Fibroblast of mammary gland (primary cell): ENCODE measurements around the gene C4orf50.

Experiments
- DNase-seq: peaks from one replicate; pipeline ENCODE4 v3.0.0-alpha.2; 2010; ENCODE audit warnings: low read depth
- H3K4me3 ChIP-seq: 2 replicates; pipeline ENCODE4 v1.5.1; 2011; ENCODE audit warnings: low read depth, mild to moderate bottlenecking, low read length, moderate library complexity; ENCODE audit not compliant: control insufficient read depth
- TF ChIP-seq, protein P1 (sequence below): conservative IDR thresholded peaks from 2 replicates; pipeline ENCODE4 v1.5.1; 2011; ENCODE audit warnings: low read depth, low read length, inconsistent platforms; ENCODE audit not compliant: control insufficient read depth, insufficient read depth

Gene C4orf50

DNA sequence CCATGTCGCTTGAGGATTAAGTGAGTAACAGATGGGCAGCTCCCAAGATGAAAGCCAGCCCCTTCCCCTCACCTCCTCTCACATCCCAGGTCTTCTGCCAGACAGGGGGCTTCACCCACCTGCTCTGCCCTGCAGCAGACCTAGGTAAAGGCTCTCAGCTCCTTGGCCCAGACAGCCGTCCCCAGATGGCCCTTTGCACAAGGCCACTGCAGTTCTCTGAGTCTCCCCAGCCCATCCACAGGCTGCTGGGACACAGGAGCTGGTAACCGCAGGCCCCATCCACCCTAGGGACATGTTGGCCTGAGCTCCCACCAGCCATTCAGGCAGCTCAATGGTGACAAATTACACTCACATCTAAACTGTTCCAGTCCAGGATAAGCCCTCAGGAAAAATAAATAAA lies 15.3 kb downstream of the C4orf50 start:
- no peak for DNase-seq
- TF ChIP-seq, protein P1, sequence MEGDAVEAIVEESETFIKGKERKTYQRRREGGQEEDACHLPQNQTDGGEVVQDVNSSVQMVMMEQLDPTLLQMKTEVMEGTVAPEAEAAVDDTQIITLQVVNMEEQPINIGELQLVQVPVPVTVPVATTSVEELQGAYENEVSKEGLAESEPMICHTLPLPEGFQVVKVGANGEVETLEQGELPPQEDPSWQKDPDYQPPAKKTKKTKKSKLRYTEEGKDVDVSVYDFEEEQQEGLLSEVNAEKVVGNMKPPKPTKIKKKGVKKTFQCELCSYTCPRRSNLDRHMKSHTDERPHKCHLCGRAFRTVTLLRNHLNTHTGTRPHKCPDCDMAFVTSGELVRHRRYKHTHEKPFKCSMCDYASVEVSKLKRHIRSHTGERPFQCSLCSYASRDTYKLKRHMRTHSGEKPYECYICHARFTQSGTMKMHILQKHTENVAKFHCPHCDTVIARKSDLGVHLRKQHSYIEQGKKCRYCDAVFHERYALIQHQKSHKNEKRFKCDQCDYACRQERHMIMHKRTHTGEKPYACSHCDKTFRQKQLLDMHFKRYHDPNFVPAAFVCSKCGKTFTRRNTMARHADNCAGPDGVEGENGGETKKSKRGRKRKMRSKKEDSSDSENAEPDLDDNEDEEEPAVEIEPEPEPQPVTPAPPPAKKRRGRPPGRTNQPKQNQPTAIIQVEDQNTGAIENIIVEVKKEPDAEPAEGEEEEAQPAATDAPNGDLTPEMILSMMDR = no peak
- H3K4me3 ChIP-seq = no peak overlapping the region

DNA sequence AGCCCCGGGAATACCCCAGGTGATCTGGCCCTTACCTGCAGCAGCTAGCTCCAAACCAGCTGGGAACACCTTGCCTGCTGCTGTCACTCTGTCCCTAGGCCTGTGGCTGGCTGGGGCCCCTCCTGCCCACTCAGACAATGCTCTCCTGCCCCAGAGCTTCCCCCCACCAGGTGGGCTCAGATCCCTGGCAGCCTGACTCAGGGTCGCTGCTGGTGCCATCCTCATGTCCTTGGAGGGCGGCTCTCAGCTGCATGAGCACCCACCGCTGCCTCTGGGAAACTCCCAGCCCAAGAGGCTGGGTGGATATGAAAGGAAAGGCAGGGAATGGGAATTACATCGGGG lies 15.8 kb downstream of the C4orf50 start:
- H3K4me3 ChIP-seq = no peak overlapping the region
- no peak for DNase-seq
- TF ChIP-seq, protein P1 = no peak

DNA sequence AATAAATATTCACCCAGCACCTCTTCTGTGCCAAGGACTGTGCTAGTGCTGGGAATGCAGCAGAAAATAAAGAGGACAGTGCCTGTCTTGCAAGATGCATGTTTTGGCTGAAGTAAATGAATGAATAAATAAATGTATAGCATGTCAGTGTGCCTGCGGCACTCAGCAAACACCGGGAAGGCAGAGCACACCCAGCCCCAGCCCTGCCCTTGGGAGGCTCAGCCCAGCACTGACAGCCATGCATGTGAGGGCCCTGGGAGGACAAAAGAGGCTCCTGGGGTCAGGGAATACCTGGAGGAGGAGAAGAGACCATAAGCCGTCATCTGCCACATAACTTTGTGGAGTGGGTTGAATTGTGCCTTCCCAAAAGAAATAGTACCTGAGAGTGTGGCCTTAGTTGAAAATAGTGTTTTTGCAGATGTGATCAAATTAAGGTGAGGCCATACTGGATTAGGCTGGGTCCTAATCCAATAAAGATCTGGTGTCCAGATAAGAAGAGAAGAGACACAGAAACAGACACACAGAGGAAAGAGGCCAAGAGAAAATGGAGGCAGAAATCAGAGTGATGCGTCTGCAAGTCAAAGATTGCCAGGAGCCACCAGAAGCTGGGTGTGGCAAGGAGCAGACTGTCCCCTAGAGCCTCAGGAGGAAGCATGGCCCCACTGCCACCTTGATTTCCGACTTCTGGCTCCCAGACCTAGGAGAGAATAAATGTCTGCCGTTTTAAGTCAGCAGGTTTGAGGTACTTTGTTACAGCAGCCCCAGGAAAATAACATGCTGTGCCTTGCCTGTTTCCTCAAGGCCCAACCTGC lies 16.3 kb downstream of the C4orf50 start:
- H3K4me3 ChIP-seq = no peak overlapping the region
- TF ChIP-seq, protein P1 = no peak
- DNase-seq = no peak

DNA sequence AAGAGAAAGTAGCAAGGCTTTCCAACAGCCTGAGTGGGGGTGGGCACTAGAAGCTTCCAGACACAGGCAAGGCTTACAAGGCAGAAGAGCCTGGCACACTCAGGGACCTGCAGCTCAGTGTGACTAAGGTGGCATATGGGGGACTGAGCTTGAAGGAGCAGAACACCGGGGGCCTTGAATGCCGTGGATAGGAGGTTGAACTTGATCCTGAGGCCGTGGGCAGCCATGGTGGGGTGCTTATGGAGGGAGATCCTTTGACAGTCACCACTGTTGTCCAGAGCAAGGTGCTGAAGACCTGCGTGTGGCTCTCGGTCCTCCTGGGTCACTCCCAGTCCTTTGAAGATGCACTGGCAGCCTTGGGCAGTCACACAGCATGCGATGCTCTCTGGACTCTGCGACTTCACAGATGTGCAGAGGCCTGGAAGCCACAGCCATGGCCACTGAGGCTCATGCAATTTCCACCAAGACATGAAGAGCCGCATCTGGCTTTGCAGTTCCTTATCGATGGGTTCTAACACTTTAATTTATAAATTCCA lies 18.3 kb downstream of the C4orf50 start:
- H3K4me3 ChIP-seq = no peak overlapping the region
- DNase-seq = no peak
- TF ChIP-seq, protein P1 = no peak

DNA sequence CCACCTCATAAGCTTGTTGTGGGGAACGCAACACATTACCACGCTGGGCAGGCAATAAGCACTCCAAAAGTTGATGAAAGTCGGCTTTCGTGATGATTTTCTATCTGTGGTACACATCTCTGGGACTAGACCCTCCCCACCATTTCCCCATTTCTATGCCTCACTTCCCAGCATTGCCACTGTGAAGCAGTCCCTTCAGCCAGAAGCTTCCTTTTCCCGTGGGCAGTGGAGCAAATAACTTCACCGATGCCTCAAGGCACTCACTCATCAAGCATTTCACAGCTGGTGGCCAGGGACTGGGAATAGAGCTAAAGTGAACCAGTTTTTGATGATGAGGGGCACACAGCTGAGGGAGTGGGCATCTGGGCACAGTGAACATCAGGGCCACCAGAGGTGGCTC lies 18.9 kb downstream of the C4orf50 start:
- no peak for DNase-seq
- H3K4me3 ChIP-seq = no peak overlapping the region
- TF ChIP-seq, protein P1 = no peak

DNA sequence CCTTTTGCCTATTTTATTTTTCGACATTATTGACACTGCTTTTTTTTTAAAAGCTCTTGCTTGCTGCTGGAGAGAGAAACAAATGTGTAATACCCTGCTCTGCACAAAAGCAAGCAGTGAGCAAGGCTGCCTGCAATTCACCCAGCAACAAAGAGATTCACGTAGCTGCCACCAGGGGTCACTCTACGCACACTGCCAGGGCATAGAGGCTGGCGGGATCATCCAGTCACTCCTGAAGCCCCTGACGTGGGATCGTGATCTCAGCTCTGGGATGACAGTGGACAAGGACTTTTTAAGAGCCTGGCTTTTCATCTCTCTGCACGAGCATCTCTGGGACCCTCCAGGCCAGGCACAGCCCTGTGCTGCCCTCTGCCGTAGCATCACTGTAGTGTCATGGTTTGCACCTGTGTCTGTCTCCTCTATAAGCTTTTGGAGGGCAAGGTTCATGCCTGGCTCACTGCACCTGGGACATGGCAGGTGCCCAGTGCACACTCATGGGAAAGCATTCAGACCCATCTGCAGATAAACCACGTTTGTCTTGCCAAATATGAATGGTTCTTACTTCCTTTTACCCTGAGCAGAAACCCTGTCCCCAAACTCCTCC lies 19.8 kb downstream of the C4orf50 start:
- no peak overlapping the region for H3K4me3 ChIP-seq
- TF ChIP-seq, protein P1 = peak; percentile 94
- peak; percentile 61 for DNase-seq
